Liver (tissue), 9 donors: ENCODE measurements around the gene MAPK1. TPM values are rescaled to one million over a fixed set of nuclear protein-coding genes. Genes with fewer than 3 reads are reported as not detected.
"Not testable (repeated sequence)": the region's sequence is repeated elsewhere in the genome, so short reads cannot be mapped to it uniquely, and the experiment has no call there.

Experiments
- DNase-seq: peaks from one replicate; pipeline ENCODE4 v3.0.0-alpha.2; 2017; ENCODE audit warnings: low spot score
- H3K27ac ChIP-seq, 2 donors: one replicate each; pipeline ENCODE4 v1.7.0; 2013; ENCODE audit warnings: inconsistent platforms in 2 of 2, low read length in 2 of 2, control low read depth in 1 of 2, low read depth in 1 of 2, mild to moderate bottlenecking in 1 of 2
- H3K27me3 ChIP-seq, 4 donors: one replicate each; pipeline versions ENCODE4 v1.6.1 to v1.7.0; 2013; ENCODE audit warnings: low read length in 3 of 4, inconsistent platforms in 1 of 4, mild to moderate bottlenecking in 1 of 4, moderate library complexity in 1 of 4; ENCODE audit not compliant: control insufficient read depth in 4 of 4, insufficient read depth in 4 of 4
- H3K36me3 ChIP-seq, 4 donors: one replicate each; pipeline versions ENCODE4 v1.6.1 to v1.7.0; 2013; ENCODE audit warnings: low read length in 3 of 4, mild to moderate bottlenecking in 3 of 4, low read depth in 1 of 4, moderate library complexity in 1 of 4; ENCODE audit not compliant: control insufficient read depth in 4 of 4, insufficient read depth in 3 of 4
- H3K4me1 ChIP-seq, 4 donors: one replicate each; pipeline versions ENCODE4 v1.6.1 to v1.7.0; 2013; ENCODE audit warnings: low read length in 3 of 4, mild to moderate bottlenecking in 3 of 4, moderate library complexity in 1 of 4; ENCODE audit not compliant: control insufficient read depth in 4 of 4, insufficient read depth in 4 of 4
- H3K4me3 ChIP-seq, 3 donors: one replicate each; pipeline versions ENCODE4 v1.6.1 to v1.7.0; 2013; ENCODE audit warnings: low read length in 3 of 3, control low read depth in 1 of 3, low read depth in 1 of 3, mild to moderate bottlenecking in 1 of 3
- H3K9ac ChIP-seq, 2 donors: one replicate each; pipeline ENCODE4 v1.7.0; 2013; ENCODE audit warnings: low read length in 2 of 2, mild to moderate bottlenecking in 2 of 2, moderate library complexity in 2 of 2, control low read depth in 1 of 2, low read depth in 1 of 2
- H3K9me3 ChIP-seq, 4 donors: one replicate each; pipeline versions ENCODE4 v1.6.1 to v1.7.0; 2013; ENCODE audit warnings: low read length in 3 of 4; ENCODE audit not compliant: control insufficient read depth in 4 of 4
- CTCF ChIP-seq: fragments of 150-350 bp; IDR thresholded peaks from 2 replicates; pipeline ENCODE4 v1.5.1; 2017; ENCODE audit warnings: improper control_type of control experiment, low read depth, low read length; ENCODE audit not compliant: missing input control
- FOXA1 ChIP-seq: IDR thresholded peaks from 2 replicates; pipeline ENCODE4 v1.6.1; 2016; ENCODE audit warnings: antibody characterized with exemption
- GABPA ChIP-seq, 2 donors: IDR thresholded peaks in 1 of 2; conservative IDR thresholded peaks in 1 of 2; 2 replicates each; pipeline ENCODE4 v1.6.1; 2016; ENCODE audit warnings: antibody characterized with exemption in 2 of 2, mild to moderate bottlenecking in 1 of 2, moderate library complexity in 1 of 2
- HNF4A ChIP-seq, 2 donors: conservative IDR thresholded peaks; 2 replicates each; pipeline ENCODE4 v1.6.1; 2016; ENCODE audit warnings: antibody characterized with exemption in 2 of 2, mild to moderate bottlenecking in 2 of 2
- HNF4G ChIP-seq: IDR thresholded peaks from 2 replicates; pipeline ENCODE4 v1.6.1; 2016; ENCODE audit warnings: antibody characterized with exemption
- MAX ChIP-seq: IDR thresholded peaks from 2 replicates; pipeline ENCODE4 v1.6.1; 2016; ENCODE audit warnings: antibody characterized with exemption
- NR2F2 ChIP-seq: IDR thresholded peaks from 2 replicates; pipeline ENCODE4 v1.6.1; 2016; ENCODE audit warnings: antibody characterized with exemption
- REST ChIP-seq: IDR thresholded peaks from 2 replicates; pipeline ENCODE4 v1.6.1; 2016; ENCODE audit warnings: antibody characterized with exemption, mild to moderate bottlenecking
- RXRA ChIP-seq, 2 donors: IDR thresholded peaks; 2 replicates each; pipeline ENCODE4 v1.6.1; 2017 to 2018; ENCODE audit warnings: antibody characterized with exemption in 2 of 2, mild to moderate bottlenecking in 1 of 2
- YY1 ChIP-seq: IDR thresholded peaks from 2 replicates; pipeline ENCODE4 v1.6.1; 2016; ENCODE audit warnings: antibody characterized with exemption, mild to moderate bottlenecking
- ZBTB33 ChIP-seq: IDR thresholded peaks from 2 replicates; pipeline ENCODE4 v1.6.1; 2016; ENCODE audit warnings: antibody characterized with exemption
- WGBS: extraction: QIAGEN DNeasy Blood & Tissue Kit; methylation state at CpG from one replicate; pipeline ENCODE4 v1.1.7; 2013; 5-methylcytosine and 5-hydroxymethylcytosine counted together
- polyA plus RNA-seq, 2 donors: library from polyadenylated mRNA; stranded (reverse) in 1 of 2; unstranded in 1 of 2; fragments of 200-250 nt in 1 of 2; fragments of >200 nt in 1 of 2; fragmentation: Nextera tagmentation in 1 of 2; extraction: Ambion mirVana in 1 of 2; gene quantifications; one replicate each; pipeline versions ENCODE4 v1.2.1 to v1.2.3, GENCODE V29; 2013 to 2015
- total RNA-seq, 2 donors: library from RNA; depleted of rRNA; stranded (reverse); fragments of >200 nt; gene quantifications; one replicate each; pipeline ENCODE4 v1.2.3, GENCODE V29; 2014
- donor health status: healthy.
- donor health status: healthy.
- donor health status: healthy.
- donor health status: healthy.
- donor health status: healthy.

The MAPK1 gene
- total and polyA plus RNA-seq, 4 donors = 8.3 to 31.8 (median 22.8) TPM

- no peak for TF ChIP-seq ZBTB33
Observed at GRCh38 chr22:21850660-21851059, 16.8 kb downstream of the MAPK1 start (continued).

- no peak overlapping the region for H3K4me3 ChIP-seq
- no peaks in the 10 kb centered on the region for H3K27me3 ChIP-seq
- no peaks in the 10 kb centered on the region for H3K36me3 ChIP-seq
- 68% methylated on average over 1 of the region's 1 CpG for WGBS
- no peak overlapping the region for H3K9ac ChIP-seq
- peaks cover 0 to 3% (median 0%) of the 10 kb centered on the region in 4 donors for H3K4me1 ChIP-seq
- H3K9me3 ChIP-seq = no peaks in the 10 kb centered on the region
- DNase-seq = no peak
- TF ChIP-seq HNF4A (conservative IDR thresholded peaks at IDR 0.05) (no peak), YY1 (no peak), HNF4G (no peak), FOXA1 (no peak), NR2F2 (no peak), CTCF (no peak), MAX (no peak), GABPA (IDR thresholded peaks at IDR 0.05 in 1 of 2, conservative IDR thresholded peaks at IDR 0.05 in 1 of 2) (no peak), REST (no peak), RXRA (IDR thresholded peaks at IDR 0.05) (no peak)
- H3K27ac ChIP-seq = no peak overlapping the region
Observed at GRCh38 chr22:21849489-21849888, 18.0 kb downstream of the MAPK1 start.

- H3K36me3 ChIP-seq, DNase-seq, H3K9me3 ChIP-seq, H3K27ac ChIP-seq, H3K4me3 ChIP-seq, H3K27me3 ChIP-seq, H3K9ac ChIP-seq, H3K4me1 ChIP-seq: not testable (repeated sequence)
- WGBS = 82% methylated on average over 5 of the region's 5 CpGs
Observed at GRCh38 chr22:21848057-21848456, 19.4 kb downstream of the MAPK1 start.
